MM.1S (cell line): ENCODE results near the gene LRRC8D.

Source experiments
- CTCF ChIP-seq: fragments of 300-600 bp; sonication (generic); IDR thresholded peaks from 2 replicates; pipeline ENCODE4 v1.5.1; 2016; ENCODE audit warnings: antibody characterized with exemption, low read length, mixed read lengths
- EZH2 ChIP-seq: fragments of 300-600 bp; sonication (generic); optimal IDR thresholded peaks from 2 replicates; pipeline ENCODE3; 2017; ENCODE audit warnings: low read depth, mild to moderate bottlenecking, antibody characterized with exemption, low read length, mixed read lengths

GRCh38 chr1:89952605-89953130 is 131.8 kb downstream of the LRRC8D start:
- TF ChIP-seq EZH2 (no peak), CTCF (no peak)
